Myocyte (in vitro differentiated cells): ENCODE results near the gene ARPP21. TPM values are rescaled to one million over a fixed set of nuclear protein-coding genes. Genes with fewer than 3 reads are reported as not detected.
"Not testable (repeated sequence)": the region's sequence is repeated elsewhere in the genome, so short reads cannot be mapped to it uniquely, and the experiment has no call there.

Experiments
- DNase-seq: peaks from one replicate; pipeline ENCODE4 v3.0.0-alpha.2; 2012; ENCODE audit warnings: low read depth
- polyA plus RNA-seq: library from polyadenylated mRNA; unstranded; fragments of >200 nt; gene quantifications from one replicate; pipeline ENCODE4 v1.2.1, GENCODE V29; 2012; ENCODE audit warnings: missing spikeins
- total RNA-seq: library from RNA; depleted of rRNA; stranded (reverse); fragments of >200 nt; gene quantifications from 2 replicates; pipeline ENCODE4 v1.2.3, GENCODE V29; 2014

ARPP21 gene
- 299 and 379 TPM in 2 replicates for total RNA-seq
- 230 TPM for polyA plus RNA-seq

DNA sequence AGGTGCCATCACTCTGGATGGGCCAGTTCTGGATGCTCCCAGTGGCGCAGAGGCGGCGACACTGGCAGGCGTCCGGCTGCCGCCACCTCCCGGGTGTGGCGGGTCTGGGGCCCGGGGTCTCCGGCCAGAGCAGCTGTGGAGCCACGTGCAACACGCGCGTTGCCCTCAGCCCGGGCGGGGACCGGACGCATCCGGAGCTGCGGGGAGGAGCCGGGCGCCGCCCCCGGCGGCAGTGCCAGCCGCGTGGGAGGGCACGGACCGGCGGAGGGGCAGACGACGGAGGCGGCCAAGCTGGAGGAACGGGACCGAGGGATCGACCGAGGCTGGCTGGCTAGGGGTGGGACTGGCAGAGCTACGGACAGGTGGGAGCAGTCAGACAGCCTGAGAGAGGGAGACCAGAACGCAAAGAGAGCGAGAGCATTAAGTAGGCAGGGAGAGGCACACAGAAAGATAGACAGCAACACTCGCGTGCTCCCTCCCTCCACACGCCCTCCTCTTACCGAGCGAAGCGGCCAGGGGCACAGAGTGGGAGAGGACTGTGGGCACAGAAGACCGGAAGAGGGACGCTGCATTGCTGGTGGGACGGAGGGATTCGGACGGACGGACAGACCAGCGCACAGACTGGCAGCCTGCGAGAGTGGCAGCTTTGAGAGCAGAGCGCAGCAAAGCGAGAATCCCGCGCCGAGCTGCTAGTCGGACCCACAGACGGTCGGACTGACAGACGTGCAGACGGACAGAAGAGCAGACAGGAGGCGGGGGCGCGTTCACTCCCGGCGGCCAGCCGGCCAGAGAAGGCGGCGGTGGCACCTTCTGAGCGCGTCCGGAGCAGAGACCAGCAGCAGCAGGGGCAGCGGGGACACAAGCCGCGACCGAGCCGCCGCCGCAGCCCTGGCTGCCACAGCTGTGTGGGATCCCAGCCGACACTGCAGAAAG is at the start of gene ARPP21:
TSS of gene ARPP21 (plus strand) at position 272 of the 933 bp plus-strand sequence. CDS start 42,227 bp downstream, outside the sequence.
- peak; percentile 92 for DNase-seq

DNA sequence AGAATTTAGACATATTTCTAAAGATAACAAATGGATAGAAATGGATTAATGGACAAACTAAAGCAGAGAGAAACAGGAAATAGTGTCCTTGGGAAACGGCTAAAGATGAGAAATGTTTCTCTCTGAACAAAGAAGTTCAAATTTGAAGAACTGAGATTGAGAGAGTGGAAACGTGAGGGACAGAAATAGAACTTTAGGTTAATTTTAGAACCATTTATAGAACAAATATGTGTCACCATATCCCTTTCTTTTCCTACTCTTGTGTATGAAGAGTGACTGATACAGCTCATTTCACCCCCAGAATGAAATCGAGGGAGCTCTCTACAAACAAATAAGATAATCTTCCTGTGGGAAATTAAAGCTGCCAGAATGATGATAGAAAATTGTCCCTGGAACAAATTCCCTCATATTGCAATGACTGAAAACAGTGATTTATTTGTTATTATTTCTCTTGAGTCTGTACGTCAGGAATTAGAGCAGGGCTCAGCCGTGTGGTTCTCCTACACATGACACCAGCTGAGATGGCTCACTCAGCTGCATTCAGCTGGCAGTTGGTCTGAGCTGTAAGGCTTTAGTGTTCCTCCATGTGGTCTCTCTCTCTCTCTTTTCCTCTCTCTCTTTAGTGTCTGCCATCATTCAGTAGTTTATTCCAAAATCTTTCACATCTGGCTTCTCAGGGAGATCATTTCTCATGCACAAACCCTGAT is 46.6 kb upstream of the ARPP21 start:
- no peak for DNase-seq

DNA sequence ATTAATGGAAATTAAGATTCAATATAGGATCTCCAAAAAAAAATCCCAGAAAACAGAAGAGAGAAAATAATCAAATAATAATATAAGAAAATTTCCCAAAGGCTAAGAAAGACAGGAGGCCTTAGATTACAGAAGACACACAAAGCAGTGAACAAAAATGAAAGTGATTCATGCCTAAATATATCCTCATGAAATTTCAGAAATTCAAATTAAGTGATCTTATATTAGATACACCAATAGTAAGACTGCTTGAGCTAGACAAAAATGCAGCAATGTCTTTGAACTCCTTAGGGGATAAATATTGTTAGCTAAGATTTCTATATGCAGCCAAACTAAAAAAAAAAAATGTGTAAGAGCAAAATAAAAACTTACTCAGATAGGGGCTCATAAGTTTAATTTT is 44.6 kb upstream of the ARPP21 start:
- no peak for DNase-seq

DNA sequence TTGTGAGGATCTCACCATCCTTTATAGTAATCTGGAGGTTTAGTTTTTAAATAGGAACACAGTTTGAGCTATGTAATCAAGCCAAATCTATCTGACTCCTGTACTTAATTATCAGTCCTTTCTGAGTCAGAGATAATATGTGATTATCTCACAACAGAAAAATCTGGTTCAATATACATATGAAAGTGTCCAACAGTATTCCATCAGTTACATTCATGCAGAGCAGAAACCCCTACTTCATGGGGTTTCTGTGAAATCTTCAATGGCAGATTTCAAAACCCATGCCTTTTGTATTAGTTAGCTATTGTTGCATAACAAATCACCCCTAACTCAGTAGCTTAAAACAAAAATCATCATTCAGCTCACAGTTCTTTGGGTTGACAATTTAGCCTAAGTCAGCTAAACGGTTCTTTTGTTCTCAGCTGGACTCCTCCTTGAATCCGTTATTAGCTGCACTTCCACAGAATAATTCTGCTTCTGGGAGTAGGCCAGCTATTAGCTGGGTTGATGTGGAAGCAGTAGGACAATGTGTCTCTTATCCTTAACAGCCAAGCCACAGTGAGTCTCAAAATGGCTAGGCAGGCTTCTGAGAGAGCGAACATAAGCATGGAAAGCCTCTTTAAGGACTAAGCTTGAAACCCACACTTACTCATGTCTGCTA is 42.9 kb upstream of the ARPP21 start:
- no peak for DNase-seq

DNA sequence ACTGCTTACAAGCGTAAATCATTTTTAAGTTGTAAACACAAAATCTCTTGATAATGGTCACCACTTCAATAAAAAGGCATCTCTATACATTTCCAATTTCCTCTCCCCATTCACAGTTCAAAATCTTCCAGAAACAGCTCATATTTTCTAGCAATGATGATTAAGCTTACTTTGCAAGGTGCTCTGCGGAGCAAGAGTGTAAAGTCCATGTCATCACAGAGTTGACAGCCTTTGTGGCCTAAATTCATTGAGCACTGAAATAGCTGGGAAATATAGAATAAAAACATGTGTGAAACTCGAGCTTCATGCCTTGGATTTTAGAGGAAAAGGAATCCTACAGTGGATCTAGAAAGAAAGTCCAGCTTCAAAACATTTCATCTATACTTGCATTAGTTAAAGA is 41.8 kb upstream of the ARPP21 start:
- DNase-seq = no peak

DNA sequence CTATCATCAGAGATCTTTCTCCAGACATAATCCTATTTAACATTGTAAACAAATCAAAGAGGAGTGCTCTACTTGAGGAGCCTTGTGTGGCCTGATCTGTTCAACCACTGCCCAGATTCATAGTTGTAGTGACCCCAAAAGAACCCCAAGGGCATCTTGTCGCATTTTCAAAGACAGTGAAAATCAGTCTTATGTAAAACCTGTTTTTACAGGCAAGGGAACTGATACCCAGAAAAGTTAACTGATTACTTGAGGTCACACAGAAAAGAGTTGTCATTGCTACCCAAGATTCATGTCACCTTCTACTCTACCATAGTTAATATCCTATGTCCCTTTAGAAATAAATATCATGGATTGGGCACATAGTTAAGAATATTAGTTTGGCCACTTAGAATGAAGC is 40.5 kb upstream of the ARPP21 start:
- DNase-seq = no peak

DNA sequence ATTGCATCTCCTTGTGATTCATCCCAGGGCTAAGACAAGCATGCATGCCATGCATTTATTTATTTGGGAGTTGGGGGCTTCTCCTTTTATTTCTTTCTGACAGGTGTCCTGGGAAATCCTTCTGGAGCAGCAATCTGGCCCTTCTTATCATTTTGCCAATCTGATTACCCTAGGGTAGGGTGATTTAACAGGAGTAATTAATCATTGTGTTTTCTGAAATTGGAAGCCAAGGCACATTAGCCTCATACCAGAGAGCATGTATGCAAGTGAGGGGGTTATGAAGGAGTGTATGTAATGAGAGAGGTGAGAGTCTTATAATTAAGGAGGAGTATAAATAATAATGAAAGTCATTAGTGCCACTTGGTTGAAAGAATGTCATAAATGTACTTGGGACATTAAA is 37.4 kb upstream of the ARPP21 start:
- DNase-seq = no peak

DNA sequence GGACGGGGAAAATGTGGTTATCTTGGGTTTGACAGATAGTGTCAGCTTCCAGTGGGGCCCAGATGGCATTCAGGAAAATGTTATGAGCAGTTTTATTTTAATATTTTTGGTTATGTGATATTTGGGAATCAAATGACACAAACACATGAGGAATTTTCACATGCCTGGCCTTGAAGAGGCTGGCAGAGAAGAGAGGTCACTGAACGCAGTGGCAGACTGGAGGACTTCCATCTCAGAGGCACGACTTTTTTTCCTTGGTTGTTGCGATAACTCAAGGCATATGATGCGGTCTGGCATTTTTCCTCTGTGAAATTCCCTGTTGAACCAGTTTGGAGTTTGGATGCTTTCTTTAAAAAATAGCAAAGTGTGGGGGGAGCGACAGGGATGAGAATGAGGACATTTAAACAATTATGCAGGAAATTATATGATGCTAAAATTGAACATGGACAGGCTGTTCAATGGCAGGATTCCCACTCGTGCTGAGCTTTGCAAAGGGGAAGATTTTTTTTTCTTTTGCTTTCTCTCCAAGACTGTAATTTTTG is 36.9 kb upstream of the ARPP21 start:
- peak; percentile 69 for DNase-seq

DNA sequence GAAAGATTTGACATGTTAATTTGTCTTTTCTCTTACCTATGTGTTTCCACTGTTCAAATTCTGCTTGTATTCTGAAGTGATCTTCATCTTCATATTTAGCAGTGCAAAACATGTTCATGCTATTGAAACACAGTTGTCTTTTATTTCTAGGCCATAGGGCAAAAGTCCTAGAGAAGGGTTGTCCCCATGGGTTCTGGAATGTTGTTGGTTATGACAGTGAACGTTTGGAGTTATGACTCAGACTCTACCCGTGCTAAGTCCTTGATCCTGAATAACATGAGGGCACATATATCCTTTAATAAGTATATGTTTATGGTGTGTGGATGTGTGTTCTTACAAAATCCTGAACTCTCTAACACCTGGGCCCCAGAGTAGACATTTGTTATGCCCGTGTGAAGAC is 23.0 kb upstream of the ARPP21 start:
- DNase-seq = no peak

DNA sequence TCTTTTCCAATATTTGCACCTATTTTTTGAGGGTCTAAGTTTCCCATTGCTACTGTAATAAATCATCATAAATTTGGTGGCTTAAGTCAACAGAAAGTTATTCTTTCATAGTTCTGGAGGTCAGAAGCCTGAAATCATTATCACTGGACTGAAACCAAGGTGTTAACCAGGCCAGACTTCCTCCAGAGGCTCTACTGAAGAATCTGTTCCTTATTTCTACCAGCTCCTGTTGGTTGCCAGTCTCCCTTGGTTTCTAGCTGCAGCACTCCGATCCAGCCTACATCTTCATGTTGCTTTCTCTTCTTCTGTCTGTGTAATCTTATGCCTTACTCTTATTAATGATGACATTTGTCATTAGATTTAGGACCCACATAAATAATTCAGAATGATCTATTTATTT is 22.0 kb upstream of the ARPP21 start:
- DNase-seq = no peak

DNA sequence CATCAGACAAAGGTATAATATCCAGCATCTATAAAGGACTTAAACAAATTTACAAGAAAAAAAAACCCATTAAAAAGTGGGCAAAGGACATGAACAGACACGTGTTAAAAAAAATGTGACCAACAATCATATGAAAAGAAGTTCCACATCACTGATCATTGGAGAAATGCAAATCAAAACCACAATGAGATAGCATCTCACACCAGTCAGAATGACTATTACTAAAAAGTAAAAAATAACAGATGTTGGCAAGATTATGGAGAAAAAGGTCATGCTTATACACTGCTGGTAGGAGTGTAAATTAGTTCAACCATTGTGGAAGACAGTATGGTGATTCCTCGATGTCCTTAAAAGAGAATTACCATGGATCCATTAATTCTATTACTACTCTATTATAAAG is 19.1 kb upstream of the ARPP21 start:
- DNase-seq = not testable (repeated sequence)

DNA sequence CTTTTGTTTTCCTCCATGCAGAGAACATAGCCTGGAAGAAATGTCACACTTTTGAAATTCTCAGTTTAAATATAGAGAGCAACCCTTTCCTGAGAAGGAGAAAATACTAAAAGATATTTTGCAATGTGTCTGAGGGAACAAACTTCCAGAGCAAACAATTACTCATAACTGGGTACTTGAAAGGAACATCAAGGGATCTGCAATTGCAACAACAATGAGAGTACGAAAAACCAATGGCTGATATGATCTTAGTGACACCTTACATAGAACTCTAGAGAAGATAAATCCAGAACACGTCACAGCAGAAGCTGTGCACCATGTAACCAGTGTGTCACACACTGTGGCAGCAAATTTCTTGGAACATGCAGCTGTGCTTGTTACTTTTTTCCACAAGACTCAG is 14.6 kb upstream of the ARPP21 start:
- DNase-seq = no peak

DNA sequence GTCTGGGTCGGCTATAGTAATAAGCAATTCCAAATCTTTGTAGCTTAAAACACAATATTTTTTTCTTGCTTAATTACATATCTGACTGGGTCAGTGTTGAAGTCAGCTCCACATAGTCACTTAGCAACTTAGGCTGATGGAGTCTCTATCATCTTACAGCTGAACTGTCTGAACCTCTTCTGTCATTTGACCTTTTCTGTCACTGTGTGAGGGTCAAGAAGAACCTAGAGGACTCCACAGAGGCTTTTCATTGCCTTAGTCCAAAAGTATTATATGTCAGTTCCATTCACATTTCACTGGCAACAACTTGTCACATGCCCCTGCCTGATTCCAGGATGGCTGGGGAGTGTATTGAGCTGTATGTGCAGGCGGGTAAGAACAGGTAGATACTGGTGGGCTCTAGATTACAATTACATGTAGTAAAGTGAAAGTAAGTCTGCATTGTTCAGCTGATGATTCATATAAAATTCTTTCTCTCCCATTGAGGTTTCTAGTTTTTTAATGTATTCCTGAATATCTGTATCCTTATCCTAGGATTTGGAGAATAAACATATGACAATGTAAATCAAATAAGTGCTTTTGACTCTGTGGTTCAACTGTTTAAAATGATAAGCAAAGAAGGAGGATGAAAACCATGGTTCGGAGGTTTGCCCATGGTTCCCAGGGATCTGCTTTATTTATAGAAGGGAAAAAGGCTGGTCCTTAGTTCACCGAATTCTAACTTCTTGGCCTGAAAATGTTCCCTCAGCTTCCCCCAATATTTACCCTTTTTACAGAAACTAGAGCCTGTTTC is 5.8 kb upstream of the ARPP21 start:
- no peak for DNase-seq

DNA sequence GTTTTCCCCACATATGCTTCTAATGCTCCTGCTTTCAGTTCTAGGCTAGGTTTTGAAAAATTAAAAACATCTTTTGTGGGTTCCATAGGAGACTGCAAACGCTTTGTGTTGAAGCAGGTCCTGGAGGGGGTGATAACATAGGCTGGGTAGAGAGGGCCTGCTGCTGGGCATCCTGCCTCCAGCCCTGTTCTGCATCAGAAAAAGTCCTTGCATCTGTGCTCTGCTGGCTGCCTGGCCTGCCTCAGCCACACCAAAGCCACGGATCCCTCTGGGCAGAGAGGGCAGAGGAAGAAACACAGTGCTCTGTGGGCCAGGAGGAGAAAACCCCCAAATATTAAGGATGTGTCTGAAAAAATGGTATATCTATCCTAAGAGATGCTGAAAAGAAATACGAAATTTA is 3.9 kb upstream of the ARPP21 start:
- DNase-seq = no peak

DNA sequence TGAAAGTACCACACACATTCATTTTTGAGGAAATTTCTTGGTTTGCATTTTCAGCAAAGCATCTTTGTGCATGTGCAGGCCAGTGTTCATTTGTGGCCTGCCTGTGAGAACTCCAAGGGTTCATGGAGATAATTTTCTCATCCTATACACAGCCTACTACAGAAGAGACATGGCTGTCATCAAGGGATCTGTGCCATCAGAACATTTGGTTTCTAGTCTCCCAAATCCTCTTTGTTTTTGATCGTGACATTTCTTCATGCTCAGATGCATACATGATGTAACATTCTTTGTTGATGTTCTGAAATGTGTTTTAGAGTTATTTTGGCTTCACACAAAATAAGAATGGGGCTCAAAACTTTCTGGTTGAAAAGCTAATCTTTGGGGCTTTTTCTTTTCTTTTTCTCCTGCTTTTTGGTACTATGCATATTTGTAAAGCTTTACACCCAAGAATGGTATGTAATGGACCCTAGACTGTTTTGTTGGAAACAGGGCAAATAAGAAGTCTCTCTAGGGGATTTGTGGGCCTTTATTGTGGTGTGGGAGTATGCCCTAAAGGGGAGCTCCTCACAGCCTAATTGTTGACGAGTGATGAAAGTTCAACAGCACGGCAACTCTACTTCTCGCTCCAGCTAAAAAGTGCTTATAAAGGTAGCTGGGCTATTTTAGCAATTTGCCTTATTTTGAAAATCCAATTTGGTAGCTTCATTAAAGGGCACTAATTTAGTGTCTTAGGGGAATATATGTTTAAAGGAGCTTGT is 3.2 kb upstream of the ARPP21 start:
- DNase-seq = no peak

DNA sequence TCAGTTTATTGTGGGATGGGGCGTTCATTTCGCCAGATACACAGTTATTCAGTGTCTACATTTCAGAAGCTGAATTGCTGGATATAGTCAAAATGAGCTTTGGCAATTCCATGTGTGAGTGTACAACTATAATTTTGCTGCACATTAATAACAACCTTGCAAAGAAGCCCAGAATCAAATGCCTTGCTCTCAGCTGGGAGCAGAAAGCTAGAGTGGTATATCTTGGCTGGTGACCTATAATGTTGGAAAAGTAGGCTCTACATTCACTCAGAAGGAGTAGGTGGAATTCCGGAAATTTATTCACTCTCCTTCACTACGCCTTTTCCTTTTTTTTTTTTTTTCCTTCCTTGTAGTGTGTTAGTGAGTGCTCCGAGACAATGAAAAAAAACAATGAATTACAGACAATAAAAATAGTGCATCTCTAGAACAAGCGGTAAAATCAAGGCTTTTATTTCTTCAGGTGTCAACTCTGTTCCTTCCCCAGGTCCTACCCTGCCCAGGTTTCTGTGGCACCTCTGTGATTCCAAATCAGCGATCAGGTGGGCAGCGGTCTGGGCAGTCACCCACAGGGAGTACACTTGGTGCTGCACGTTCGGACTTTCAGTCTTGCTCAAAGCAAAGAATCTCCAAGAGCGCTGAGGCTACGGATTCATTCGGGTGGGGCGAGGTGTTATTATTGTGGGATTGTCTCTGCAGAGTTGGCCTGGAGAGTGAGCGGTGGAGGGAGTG is 910 bp upstream of the ARPP21 start:
- no peak for DNase-seq

DNA sequence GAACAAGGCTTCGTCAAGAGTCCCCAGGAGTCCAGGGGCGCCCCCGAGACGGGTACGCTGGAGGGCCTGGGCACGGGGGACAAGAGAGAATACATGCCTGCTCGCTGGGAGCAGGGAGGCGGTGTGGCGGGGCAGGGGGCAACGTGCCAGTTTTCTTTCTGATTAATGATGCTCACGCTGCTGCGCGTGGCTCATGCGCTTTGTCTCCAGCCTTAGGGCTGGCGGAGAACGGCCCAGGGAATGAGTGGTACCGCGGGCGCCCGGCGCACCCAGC is 408 bp upstream of the ARPP21 start:
- DNase-seq = no peak

DNA sequence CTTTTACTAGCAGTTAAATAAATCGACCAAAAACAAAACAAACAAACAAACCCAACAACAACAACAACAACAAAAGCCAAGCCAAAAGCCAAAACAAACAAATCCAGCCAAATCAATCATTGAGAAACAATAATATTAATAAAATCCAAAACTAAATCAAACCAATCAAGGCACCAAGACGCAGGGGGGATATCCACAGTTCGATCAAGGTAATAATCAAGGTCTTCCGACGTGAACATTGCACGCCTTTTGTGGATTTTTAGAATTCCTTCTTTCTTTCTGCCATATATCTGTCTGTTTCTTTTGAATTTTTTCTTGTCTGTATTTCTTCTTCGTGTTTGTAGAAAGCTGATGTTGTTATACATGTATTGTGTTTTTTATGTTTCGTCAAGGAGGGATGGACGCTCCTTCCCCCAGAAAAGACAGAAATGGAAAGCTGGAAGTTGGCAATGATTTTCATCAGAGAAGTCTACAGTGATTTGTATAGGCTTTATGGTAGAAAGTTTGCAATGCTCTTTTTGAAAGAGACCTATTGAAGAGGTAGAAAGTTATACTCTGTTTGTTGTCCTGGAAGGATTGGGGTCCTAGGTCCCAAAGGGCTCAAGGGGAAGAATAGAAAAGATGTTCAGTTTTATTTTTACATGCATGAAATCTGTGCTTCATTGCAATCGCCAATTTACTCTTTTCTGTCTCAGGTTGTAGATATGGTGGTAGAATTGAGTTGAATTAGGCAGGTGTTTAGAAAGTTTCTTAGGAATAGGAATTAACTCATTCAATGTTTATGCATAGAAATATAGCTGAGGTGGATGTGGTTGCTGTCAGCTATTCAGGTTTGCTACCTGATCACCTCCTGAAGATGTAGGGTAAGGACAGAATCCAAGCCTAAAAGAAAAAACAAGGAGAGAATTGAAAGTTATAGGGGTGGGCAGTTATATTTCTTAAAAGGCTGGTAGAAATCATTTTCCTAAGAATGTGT is 1.2 kb downstream of the ARPP21 start:
- no peak for DNase-seq
